ENCODE measurements around the gene CAND2.
"Not testable (repeated sequence)": the region's sequence is repeated elsewhere in the genome, so short reads cannot be mapped to it uniquely, and the experiment has no call there.

The CAND2 gene

GRCh38 chr3:12877040-12877439, 80.6 kb downstream of the CAND2 start:
- TF ChIP-seq CTCF (IDR thresholded peaks at IDR 0.05; ENCODE audit: control insufficient read depth, extremely low read depth, insufficient read depth) = no peak
- DNase-seq (ENCODE audit: low read depth) = no peak
- no peak overlapping the region for H3K4me3 ChIP-seq (ENCODE audit: low read depth, low read length)

- TF ChIP-seq CTCF (IDR thresholded peaks at IDR 0.05; ENCODE audit: control insufficient read depth, extremely low read depth, insufficient read depth) = no peak
- no peak overlapping the region for H3K4me3 ChIP-seq (ENCODE audit: low read depth, low read length)
- DNase-seq (ENCODE audit: low read depth) = no peak
Observed at GRCh38 chr3:12878141-12878574, 81.7 kb downstream of the CAND2 start.

GRCh38 chr3:12878758-12879157, 82.3 kb downstream of the CAND2 start:
- not testable (repeated sequence) for DNase-seq (ENCODE audit: low read depth); H3K4me3 ChIP-seq (ENCODE audit: low read depth, low read length)

- no peak overlapping the region for H3K4me3 ChIP-seq (ENCODE audit: low read depth, low read length)
- DNase-seq (ENCODE audit: low read depth) = no peak
- no peak for TF ChIP-seq CTCF (IDR thresholded peaks at IDR 0.05; ENCODE audit: control insufficient read depth, extremely low read depth, insufficient read depth)
Observed at GRCh38 chr3:12879191-12879815, 82.8 kb downstream of the CAND2 start.

GRCh38 chr3:12881858-12882257, 85.4 kb downstream of the CAND2 start:
- not testable (repeated sequence) for H3K4me3 ChIP-seq (ENCODE audit: low read depth, low read length)

GRCh38 chr3:12882336-12883310, 86.1 kb downstream of the CAND2 start:
- no peak for TF ChIP-seq CTCF (IDR thresholded peaks at IDR 0.05; ENCODE audit: control insufficient read depth, extremely low read depth, insufficient read depth)
- H3K4me3 ChIP-seq (ENCODE audit: low read depth, low read length) = no peak overlapping the region
- no peak for DNase-seq (ENCODE audit: low read depth)

More at GRCh38 chr3:12881858-12882257, 85.4 kb downstream of the CAND2 start:
- DNase-seq (ENCODE audit: low read depth) = not testable (repeated sequence)

GRCh38 chr3:12884186-12884680, 87.8 kb downstream of the CAND2 start:
- DNase-seq (ENCODE audit: low read depth) = no peak
- no peak overlapping the region for H3K4me3 ChIP-seq (ENCODE audit: low read depth, low read length)
- no peak for TF ChIP-seq CTCF (IDR thresholded peaks at IDR 0.05; ENCODE audit: control insufficient read depth, extremely low read depth, insufficient read depth)

Measured in LNCaP clone FGC (cell line).